GM21360 (cell line): ENCODE results near the gene SRSF7.
"Not testable (repeated sequence)": the region's sequence is repeated elsewhere in the genome, so short reads cannot be mapped to it uniquely, and the experiment has no call there.

Experiments
- ATAC-seq: cut with Tn5 transposase; IDR thresholded peaks from one replicate; pipeline ENCODE4 v1.9.1; 2021; ENCODE audit warnings: mild to moderate bottlenecking, moderate library complexity; ENCODE audit not compliant: unreplicated experiment

SRSF7 gene

GRCh38 chr2:38750891-38751595, at the start of gene SRSF7:
Gene SRSF7 (minus strand): TSS chr2:38751361. CDS start chr2:38751256, 105 bp downstream.
- ATAC-seq: peak; percentile 73

DNA sequence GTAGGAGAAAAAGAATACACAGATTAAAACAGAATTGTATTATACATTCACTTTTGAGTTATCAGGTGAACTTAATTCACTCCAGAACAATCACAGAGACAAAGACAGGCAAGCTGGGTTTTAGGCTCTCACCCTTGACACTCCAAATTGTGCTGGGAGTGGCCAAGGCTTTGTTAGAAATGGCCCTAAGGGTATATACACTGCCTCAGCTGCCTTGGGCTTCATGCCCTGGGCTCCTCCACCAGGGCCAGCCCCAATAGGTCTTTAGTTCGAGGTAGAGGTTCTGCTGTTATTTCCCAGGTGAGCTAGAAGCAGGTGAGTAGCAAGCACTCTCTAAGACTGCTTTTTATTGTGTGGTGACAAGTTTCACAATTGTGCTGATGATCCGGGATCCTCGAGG, 46.8 kb upstream of the SRSF7 start:
- ATAC-seq: no peak

- no peak for ATAC-seq
Observed at GRCh38 chr2:38797250-38797676, 46.1 kb upstream of the SRSF7 start.

DNA sequence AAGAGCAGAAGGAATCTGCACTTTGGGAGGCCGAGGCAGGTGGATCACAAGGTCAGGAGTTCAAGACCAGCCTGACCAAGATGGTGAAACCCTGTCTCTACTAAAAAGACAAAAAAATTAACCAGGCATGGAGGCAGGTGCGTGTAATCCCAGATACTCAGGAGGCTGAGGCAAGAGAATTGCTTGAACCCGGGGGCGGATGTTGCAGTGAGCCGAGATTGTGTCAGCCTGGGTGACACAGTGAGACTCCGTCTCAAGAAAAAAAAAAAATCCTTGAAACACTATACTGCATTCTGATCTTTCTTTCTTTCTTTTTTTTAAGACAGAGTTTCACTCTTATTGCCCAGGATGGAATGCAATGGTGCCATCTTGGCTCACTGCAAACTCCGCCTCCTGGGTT, 43.9 kb upstream of the SRSF7 start:
- not testable (repeated sequence) for ATAC-seq

DNA sequence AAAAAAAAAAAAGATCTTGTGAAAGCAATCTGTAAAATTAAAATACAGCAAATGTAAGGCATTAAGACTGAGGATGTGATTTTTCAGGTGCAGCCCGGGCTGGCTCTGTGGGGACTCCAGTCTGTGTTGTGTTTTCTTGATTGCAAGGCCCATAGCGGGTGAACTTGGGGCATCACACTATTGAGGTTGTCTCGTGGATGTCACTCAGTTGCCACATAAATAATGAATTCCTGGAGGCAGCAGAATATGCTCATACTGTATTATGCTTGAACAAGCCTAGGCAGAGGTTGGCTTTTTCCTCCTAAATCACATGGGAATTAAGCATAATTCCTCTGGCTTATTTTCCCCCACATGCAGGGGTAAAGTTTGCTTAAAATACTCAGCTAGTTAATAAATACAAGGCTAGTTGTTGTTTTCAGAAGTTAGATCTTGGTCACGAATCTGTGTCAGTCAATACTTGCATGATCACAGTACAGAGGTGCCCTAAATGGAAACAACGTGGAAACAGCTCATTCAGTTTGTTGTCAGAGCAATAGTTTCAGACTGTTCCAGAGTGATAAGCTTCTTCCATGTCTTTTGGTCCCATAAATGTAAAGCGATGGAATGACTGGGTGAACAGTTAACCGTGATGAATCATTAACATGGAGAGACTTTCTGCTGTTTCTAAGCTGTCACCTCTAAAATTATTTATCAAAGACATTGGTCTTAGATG, 43.2 kb upstream of the SRSF7 start:
- no peak for ATAC-seq

DNA sequence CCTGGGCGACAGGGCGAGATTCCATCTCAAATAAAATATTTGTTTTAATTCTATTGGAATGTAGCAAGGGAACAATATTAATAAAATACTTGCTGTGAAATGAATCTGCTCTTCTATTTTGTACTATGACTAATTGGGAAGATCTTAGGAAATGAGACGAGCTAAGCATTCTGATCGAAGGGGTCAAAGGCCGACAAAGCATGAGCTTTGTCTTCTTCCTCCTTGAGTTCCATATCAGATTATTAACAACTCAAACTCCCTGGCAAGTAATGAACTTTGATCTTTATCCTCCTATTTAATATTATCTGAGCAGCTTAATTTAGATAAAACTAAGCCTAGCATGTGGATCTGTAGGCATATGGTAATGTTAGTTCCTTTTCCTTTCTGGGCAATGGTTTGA, 42.4 kb upstream of the SRSF7 start:
- ATAC-seq: no peak

- ATAC-seq: no peak
Observed at GRCh38 chr2:38792751-38793150, 41.6 kb upstream of the SRSF7 start.

DNA sequence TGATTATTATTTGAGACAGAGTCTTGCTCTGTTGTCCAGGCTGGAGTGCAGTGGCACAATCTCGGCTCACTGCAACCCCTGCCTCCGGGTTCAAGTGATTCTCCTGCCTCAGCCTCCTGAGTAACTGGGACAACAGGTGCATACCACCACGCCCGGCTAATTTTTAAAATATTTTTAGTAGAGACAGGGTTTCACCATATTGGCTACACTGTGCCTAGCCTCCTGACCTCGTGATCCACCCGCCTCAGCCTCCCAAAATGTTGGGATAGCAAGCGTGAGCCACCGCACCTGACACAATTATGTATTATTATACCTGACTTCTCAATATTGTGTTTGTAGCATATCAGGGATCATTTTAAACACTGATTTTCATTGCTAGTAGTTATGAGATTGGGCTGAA, 41.2 kb upstream of the SRSF7 start:
- ATAC-seq: not testable (repeated sequence)

DNA sequence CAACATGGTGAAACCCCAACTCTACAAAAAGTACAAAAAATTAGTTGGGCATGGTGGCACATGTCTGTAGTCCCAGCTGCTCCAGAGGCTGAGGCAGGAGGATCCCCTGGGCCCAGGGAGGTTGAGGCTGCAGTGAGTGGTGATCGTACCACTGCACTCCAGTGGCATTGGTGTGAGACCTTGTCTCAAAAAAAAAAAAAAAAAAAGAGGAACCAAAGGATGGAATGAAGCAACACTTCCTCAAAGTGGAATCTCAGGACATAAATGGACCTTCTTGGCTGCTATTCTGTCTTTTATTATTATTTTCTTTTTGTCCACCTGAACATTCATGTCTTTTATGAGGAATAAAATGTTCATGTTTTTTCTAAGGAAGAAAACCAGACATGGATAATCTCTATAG, 40.6 kb upstream of the SRSF7 start:
- ATAC-seq: no peak

DNA sequence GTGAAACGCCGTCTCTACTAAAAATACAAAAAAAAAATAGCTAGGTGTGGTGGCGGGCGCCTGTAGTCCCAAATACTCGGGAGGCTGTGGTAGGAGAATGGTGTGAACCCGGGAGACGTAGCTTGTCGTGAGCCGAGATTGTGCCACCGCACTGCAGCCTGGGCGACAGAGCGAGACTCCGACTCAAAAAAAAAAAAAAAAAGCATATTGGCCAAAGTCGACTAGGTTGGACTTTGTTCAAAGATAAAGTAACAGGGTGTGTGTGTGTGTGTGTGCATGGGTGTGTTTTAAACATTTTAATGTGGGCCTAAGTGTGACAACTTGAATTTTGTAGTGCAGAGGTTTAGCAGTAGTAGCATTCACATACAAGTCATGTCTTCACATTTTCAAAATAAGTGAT, 38.5 kb upstream of the SRSF7 start:
- ATAC-seq: no peak

DNA sequence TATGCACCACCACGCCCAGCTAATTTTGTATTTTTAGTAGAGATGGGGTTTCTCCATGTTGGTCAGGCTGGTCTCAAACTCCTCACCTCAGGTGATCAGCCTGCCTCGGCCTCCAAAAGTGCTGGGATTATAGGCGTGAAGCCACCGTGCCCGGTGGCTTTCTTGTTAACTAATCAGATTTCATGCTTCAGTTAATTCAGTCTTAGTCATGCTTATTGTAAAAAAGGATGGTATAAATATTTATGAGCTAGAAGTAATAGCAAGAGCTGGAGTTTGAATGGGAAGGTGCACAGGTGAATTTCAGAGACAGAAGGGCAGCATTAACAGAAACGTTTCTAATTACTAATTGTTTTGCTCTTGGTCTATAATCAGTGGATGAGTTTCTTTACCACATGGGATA, 37.1 kb upstream of the SRSF7 start:
- no peak for ATAC-seq

DNA sequence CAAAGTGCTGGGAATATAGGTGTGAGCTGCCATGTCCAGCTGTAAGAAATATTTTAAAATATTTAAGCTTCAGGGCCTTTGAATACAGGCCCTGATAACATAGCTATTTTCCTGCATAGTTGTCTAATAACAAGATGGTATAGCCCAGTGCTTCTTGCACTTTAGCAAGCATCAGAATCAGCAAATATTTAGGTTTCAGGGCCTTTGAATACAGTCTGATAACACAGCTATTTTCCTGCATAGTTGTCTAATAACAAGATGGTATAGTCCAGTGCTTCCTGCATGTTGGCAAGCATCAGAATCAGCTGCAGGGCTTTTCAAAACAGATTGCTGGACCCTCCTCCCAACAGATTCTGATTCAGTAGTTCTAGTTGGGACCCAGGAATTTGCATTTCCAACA, 32.4 kb upstream of the SRSF7 start:
- no peak for ATAC-seq

- ATAC-seq: no peak
Observed at GRCh38 chr2:38778687-38779082, 27.5 kb upstream of the SRSF7 start.

GRCh38 chr2:38776531-38776930, 25.4 kb upstream of the SRSF7 start:
- ATAC-seq: no peak

DNA sequence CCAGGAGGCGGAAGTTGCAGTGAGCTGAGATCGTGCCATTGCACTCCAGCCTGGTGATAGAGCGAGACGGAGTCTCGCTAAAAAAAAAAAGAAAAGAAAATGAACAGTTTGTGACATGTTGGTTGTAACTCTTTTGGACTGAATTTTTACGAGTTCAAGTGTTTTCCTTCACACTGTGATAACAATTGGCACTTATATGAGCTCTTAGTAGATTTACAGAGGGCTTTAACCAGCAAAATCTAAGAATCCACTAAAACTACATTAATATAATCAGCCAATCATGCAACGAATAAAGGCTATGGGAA, 24.7 kb upstream of the SRSF7 start:
- no peak for ATAC-seq

GRCh38 chr2:38775097-38775920, 24.1 kb upstream of the SRSF7 start:
- no peak for ATAC-seq

GRCh38 chr2:38771632-38772031, 20.5 kb upstream of the SRSF7 start:
- ATAC-seq: no peak

GRCh38 chr2:38765551-38765950, 14.4 kb upstream of the SRSF7 start:
- ATAC-seq: no peak

GRCh38 chr2:38765149-38765548, 14.0 kb upstream of the SRSF7 start:
- ATAC-seq: no peak

DNA sequence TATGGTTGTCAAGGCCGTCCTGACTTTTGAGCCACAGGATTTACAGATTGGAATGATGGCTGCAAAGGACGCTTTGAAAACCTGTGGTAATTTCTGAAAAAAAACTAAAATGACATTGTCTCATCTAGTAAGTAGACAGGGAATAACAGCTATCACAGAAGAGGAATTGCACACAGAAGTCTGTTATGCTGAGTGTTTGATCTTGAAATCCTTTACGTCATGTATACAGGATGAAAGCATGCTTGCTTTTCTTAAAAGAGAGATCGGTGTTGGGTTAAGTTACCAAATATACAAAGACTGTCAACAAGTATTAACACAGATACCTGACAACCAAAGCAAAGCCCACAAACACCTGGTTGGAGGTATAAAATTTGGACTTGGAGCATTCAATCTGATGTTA, 12.6 kb upstream of the SRSF7 start:
- no peak for ATAC-seq

GRCh38 chr2:38763228-38763627, 12.1 kb upstream of the SRSF7 start:
- no peak for ATAC-seq

DNA sequence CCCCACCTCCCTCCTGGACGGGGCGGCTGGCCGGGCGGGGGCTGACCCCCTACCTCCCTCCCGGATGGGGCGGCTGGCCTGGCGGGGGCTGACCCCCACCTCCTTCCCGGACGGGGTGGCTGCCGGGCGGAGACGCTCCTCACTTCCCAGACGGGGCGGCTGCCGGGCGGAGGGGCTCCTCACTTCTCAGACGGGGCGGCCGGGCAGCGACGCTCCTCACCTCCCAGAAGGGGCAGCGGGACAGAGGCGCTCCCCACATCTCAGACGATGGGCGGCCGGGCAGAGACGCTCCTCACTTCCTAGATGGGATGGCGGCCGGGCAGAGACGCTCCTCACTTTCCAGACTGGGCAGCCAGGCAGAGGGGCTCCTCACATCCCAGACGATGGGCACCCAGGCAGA, 4.7 kb upstream of the SRSF7 start:
- not testable (repeated sequence) for ATAC-seq
